Endothelial cell of umbilical vein (primary cell): ENCODE data around the gene LDLRAD2. TPM values are rescaled to one million over a fixed set of nuclear protein-coding genes. Genes with fewer than 3 reads are reported as not detected.

Experiments used
- BruUV-seq: library from RNA; stranded (reverse); fragments of 400-500 nt; replicated peaks from 2 replicates; lab custom pipeline; 2021; lab: Mats Ljungman, UMichigan
- CTCF ChIA-PET: fragments of 300-600, 350-600 bp; sonication (Branson Sonifier 250); formaldehyde crosslinking; loops from one replicate; lab custom pipeline; 2021; ENCODE audit warnings: antibody characterized with exemption, inconsistent platforms; lab: Charles Lee
- POLR2A ChIA-PET: fragments of 300-600, 350-600 bp; sonication (Branson Sonifier 250); formaldehyde crosslinking; loops from one replicate; lab custom pipeline; 2021; ENCODE audit warnings: antibody characterized with exemption, inconsistent platforms; lab: Charles Lee
- DNase-seq: peaks from one replicate; pipeline ENCODE4 v3.0.0-alpha.2; 2011; ENCODE audit warnings: low read depth, low spot score
- FAIRE-seq: peaks from 2 replicates; lab custom pipeline; 2011; peaks lifted over from hg19 to GRCh38; lab: Jason Lieb, UNC
- H2AFZ ChIP-seq: 2 replicates; pipeline ENCODE4 v1.6.0; 2012; ENCODE audit warnings: low read depth, low read length, control low read depth, inconsistent platforms
- H3K27ac ChIP-seq: 2 replicates; pipeline ENCODE4 v1.5.1; 2011; ENCODE audit warnings: low read depth, mild to moderate bottlenecking, control low read depth, low read length, moderate library complexity; ENCODE audit not compliant: insufficient read depth
- H3K27me3 ChIP-seq, 2 experiments: 2 replicates each; pipeline versions ENCODE4 v1.6.0 to v1.6.1; 2011; ENCODE audit warnings: low read length in 2 of 2, mixed read lengths in 1 of 2; ENCODE audit not compliant: control insufficient read depth in 2 of 2, insufficient read depth in 2 of 2
- H3K36me3 ChIP-seq, 2 experiments: 2 replicates in 1 of 2; 3 replicates in 1 of 2; pipeline ENCODE4 v1.5.1; 2011; ENCODE audit warnings: low read length in 2 of 2, mild to moderate bottlenecking in 1 of 2, moderate library complexity in 1 of 2; ENCODE audit not compliant: control insufficient read depth in 2 of 2, insufficient read depth in 2 of 2; ENCODE audit errors: extremely low read depth in 1 of 2
- H3K4me1 ChIP-seq: 3 replicates; pipeline ENCODE4 v1.5.1; 2011; ENCODE audit warnings: mild to moderate bottlenecking, low read length; ENCODE audit not compliant: control insufficient read depth, insufficient read depth; ENCODE audit errors: extremely low read depth
- H3K4me2 ChIP-seq: 2 replicates; pipeline ENCODE4 v1.6.1; 2011; ENCODE audit warnings: low read length, control low read depth, mixed read lengths; ENCODE audit not compliant: insufficient read depth
- H3K4me3 ChIP-seq, 3 experiments: fragments of 200-600 bp in 1 of 3; sonication (generic), shearing (Covaris generic) in 1 of 3; replicated peaks in 1 of 3; 2 replicates each; pipeline ENCODE4 v1.5.1; 2011 to 2016; ENCODE audit warnings: control low read depth in 3 of 3, low read length in 3 of 3, mild to moderate bottlenecking in 2 of 3, inconsistent platforms in 1 of 3, low read depth in 1 of 3, moderate library complexity in 1 of 3; ENCODE audit not compliant: insufficient read depth in 1 of 3
- H3K79me2 ChIP-seq: 2 replicates; pipeline ENCODE4 v1.6.0; 2012; ENCODE audit warnings: low read length, inconsistent platforms; ENCODE audit not compliant: control insufficient read depth, insufficient read depth
- H3K9ac ChIP-seq: replicated peaks from 2 replicates; pipeline ENCODE3; 2011; ENCODE audit warnings: low read length, control low read depth; ENCODE audit not compliant: insufficient read depth; ENCODE audit errors: extremely low read depth
- H3K9me1 ChIP-seq: replicated peaks from 3 replicates; pipeline ENCODE4 v1.6.0; 2011; ENCODE audit warnings: mild to moderate bottlenecking, low read length; ENCODE audit not compliant: control insufficient read depth, insufficient read depth; ENCODE audit errors: extremely low read depth
- H3K9me3 ChIP-seq: replicated peaks from 2 replicates; pipeline ENCODE4 v1.5.1; 2012; ENCODE audit warnings: low read length, inconsistent platforms; ENCODE audit not compliant: control insufficient read depth, insufficient read depth
- H4K20me1 ChIP-seq: replicated peaks from 2 replicates; pipeline ENCODE3; 2011; ENCODE audit warnings: mild to moderate bottlenecking, low read length; ENCODE audit not compliant: control insufficient read depth, insufficient read depth; ENCODE audit errors: extremely low read depth
- EZH2 ChIP-seq: IDR thresholded peaks from 2 replicates; pipeline ENCODE4 v1.6.1; 2012; ENCODE audit warnings: borderline replicate concordance, low read depth, mild to moderate bottlenecking, moderate library complexity, low read length, inconsistent platforms; ENCODE audit not compliant: severe bottlenecking
- FOS ChIP-seq: IDR thresholded peaks from 2 replicates; pipeline ENCODE4 v1.6.1; 2011; ENCODE audit warnings: mild to moderate bottlenecking, low read length, moderate library complexity, borderline replicate concordance; ENCODE audit not compliant: insufficient read depth
- GATA2 ChIP-seq: IDR thresholded peaks from 2 replicates; pipeline ENCODE4 v1.7.0; 2011; ENCODE audit warnings: low read depth, mild to moderate bottlenecking, moderate library complexity, mixed read lengths, low read length; ENCODE audit not compliant: insufficient read length, insufficient read depth
- JUN ChIP-seq: IDR thresholded peaks from 2 replicates; pipeline ENCODE4 v1.6.1; 2011; ENCODE audit warnings: borderline replicate concordance, low read depth; ENCODE audit not compliant: insufficient read length, insufficient read depth
- MAX ChIP-seq: IDR thresholded peaks from 2 replicates; pipeline ENCODE4 v1.6.1; 2011; ENCODE audit not compliant: insufficient read depth, insufficient read length
- POLR2A ChIP-seq: IDR thresholded peaks from 2 replicates; pipeline ENCODE4 v1.6.1; 2012; ENCODE audit warnings: low read depth, mild to moderate bottlenecking, control low read depth, low read length
- POLR2AphosphoS5 ChIP-seq: IDR thresholded peaks from 2 replicates; pipeline ENCODE4 v1.6.1; 2012; ENCODE audit warnings: low read depth, mild to moderate bottlenecking, control low read depth, low read length, moderate library complexity; ENCODE audit not compliant: insufficient read depth
- dilution Hi-C: fragments of 300-500 bp; cut with MboI; formaldehyde crosslinking; loops from one replicate; pipeline ENCODE4 v1.15.0; 2019; ENCODE audit warnings: low sequenced_read_pairs; ENCODE audit not compliant: extremely low pct_ligation_motif_present
- intact Hi-C: fragments of 100-400 bp; cut with micrococcal nuclease; formaldehyde crosslinking; loops from one replicate; pipeline ENCODE4 v1.10.0; 2022
- polyA plus RNA-seq, 4 experiments: library from polyadenylated mRNA; depleted of rRNA in 3 of 4; stranded (reverse) in 3 of 4; unstranded in 1 of 4; fragments of >200 nt; gene quantifications; 2 replicates each; pipeline versions ENCODE4 v1.2.1 to v1.2.3, GENCODE V29; 2011 to 2012; ENCODE audit warnings: missing spikeins in 1 of 4
- total RNA-seq: library from RNA; stranded (reverse); gene quantifications from 2 replicates; pipeline ENCODE4 v1.2.3, GENCODE V29; 2021
- TF ChIP-seq, protein P1 (sequence below), 2 donors: IDR thresholded peaks; 1 replicate in 1 of 2; 2 replicates in 1 of 2; pipeline ENCODE4 v1.5.1; 2011; ENCODE audit warnings: low read length in 2 of 2, mild to moderate bottlenecking in 2 of 2, moderate library complexity in 2 of 2, control low read depth in 1 of 2, inconsistent platforms in 1 of 2, low read depth in 1 of 2; ENCODE audit not compliant: insufficient read depth in 1 of 2; ENCODE audit errors: extremely low read depth in 1 of 2

LDLRAD2 gene
- total and polyA plus RNA-seq, 2 donors (not counting 3 experiments of a cell fraction or from before 2014, with no cell fraction given), result 0.44 TPM; not detected in 1

DNA sequence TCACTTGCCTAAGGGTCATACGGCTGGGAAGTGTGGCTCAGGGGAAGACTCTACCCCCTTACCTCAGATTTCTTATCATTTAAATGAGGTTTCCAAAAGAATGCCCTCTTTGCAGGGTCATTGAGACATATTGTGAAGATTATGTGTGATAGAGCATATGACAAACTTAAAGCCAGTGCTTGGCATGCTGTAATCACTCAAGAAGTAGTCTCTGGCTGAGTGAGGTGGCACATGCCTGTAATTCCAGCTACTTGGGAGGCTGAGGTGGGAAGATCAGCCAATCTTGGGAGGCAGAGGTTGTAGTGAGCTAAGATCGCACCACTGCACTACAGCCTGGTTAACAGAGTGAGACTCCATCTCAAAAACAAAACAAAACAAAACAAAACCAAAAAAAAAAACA, 7.5 kb upstream of the LDLRAD2 start:
- Histone ChIP-seq H3K4me3 (no peak overlapping the region), H3K9ac (no peak overlapping the region), H3K4me1 (no peaks in the 10 kb centered on the region), H3K27ac (no peak overlapping the region), H3K36me3 (no peaks in the 10 kb centered on the region), H3K9me1 (no peaks in the 10 kb centered on the region), H3K9me3 (no peaks in the 10 kb centered on the region), H3K79me2 (no peaks in the 10 kb centered on the region), H3K27me3 (no peaks in the 10 kb centered on the region), H4K20me1 (no peaks in the 10 kb centered on the region), H2AFZ (no peak overlapping the region), H3K4me2 (no peak overlapping the region)
- dilution Hi-C loops, result no loop called here
- FAIRE-seq, result no peak
- ChIA-PET CTCF (no interaction called here), POLR2A (no interaction called here)
- no peak for TF ChIP-seq FOS
- TF ChIP-seq POLR2AphosphoS5, result no peak
- TF ChIP-seq JUN, result no peak
- TF ChIP-seq MAX, result no peak
- no peak for TF ChIP-seq GATA2
- TF ChIP-seq EZH2, result no peak
- TF ChIP-seq, protein P1, sequence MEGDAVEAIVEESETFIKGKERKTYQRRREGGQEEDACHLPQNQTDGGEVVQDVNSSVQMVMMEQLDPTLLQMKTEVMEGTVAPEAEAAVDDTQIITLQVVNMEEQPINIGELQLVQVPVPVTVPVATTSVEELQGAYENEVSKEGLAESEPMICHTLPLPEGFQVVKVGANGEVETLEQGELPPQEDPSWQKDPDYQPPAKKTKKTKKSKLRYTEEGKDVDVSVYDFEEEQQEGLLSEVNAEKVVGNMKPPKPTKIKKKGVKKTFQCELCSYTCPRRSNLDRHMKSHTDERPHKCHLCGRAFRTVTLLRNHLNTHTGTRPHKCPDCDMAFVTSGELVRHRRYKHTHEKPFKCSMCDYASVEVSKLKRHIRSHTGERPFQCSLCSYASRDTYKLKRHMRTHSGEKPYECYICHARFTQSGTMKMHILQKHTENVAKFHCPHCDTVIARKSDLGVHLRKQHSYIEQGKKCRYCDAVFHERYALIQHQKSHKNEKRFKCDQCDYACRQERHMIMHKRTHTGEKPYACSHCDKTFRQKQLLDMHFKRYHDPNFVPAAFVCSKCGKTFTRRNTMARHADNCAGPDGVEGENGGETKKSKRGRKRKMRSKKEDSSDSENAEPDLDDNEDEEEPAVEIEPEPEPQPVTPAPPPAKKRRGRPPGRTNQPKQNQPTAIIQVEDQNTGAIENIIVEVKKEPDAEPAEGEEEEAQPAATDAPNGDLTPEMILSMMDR (IDR thresholded peaks at IDR 0.05; ENCODE audit: extremely low read depth in 1 of 2, insufficient read depth in 1 of 2, low read depth in 1 of 2, low read length in 2 of 2), result no peak
- no peak for TF ChIP-seq POLR2A
- no peak for DNase-seq
- intact Hi-C loops, result no loop called here
- BruUV-seq, result no TSS peak
